Kidney epithelial cell (primary cell): ENCODE measurements around the gene HOXD9. TPM values are rescaled to one million over a fixed set of nuclear protein-coding genes. Genes with fewer than 3 reads are reported as not detected.

Experiments
- DNase-seq: peaks from one replicate; pipeline ENCODE4 v3.0.0-alpha.2; 2010; ENCODE audit warnings: low read depth
- H3K27me3 ChIP-seq: 2 replicates; pipeline ENCODE4 v1.6.0; 2011; ENCODE audit warnings: low read length; ENCODE audit not compliant: control insufficient read depth, insufficient read depth
- H3K36me3 ChIP-seq: 2 replicates; pipeline ENCODE4 v1.5.1; 2011; ENCODE audit warnings: low read length; ENCODE audit not compliant: control insufficient read depth, insufficient read depth
- H3K4me3 ChIP-seq: 2 replicates; pipeline ENCODE4 v1.5.1; 2011; ENCODE audit warnings: low read depth, mild to moderate bottlenecking, control low read depth, low read length
- total RNA-seq: library from RNA; depleted of rRNA; stranded (reverse); fragments of >200 nt; gene quantifications from 2 replicates; pipeline ENCODE4 v1.2.3, GENCODE V29; 2015
- TF ChIP-seq, protein P1 (sequence below): IDR thresholded peaks from 2 replicates; pipeline ENCODE4 v1.5.1; 2011; ENCODE audit warnings: mild to moderate bottlenecking, moderate library complexity, low read length, control low read depth, inconsistent platforms; ENCODE audit not compliant: insufficient read depth, poor library complexity, severe bottlenecking

The HOXD9 gene
- total RNA-seq, 1 donor from 2014 or later, result 12.2 TPM

DNA sequence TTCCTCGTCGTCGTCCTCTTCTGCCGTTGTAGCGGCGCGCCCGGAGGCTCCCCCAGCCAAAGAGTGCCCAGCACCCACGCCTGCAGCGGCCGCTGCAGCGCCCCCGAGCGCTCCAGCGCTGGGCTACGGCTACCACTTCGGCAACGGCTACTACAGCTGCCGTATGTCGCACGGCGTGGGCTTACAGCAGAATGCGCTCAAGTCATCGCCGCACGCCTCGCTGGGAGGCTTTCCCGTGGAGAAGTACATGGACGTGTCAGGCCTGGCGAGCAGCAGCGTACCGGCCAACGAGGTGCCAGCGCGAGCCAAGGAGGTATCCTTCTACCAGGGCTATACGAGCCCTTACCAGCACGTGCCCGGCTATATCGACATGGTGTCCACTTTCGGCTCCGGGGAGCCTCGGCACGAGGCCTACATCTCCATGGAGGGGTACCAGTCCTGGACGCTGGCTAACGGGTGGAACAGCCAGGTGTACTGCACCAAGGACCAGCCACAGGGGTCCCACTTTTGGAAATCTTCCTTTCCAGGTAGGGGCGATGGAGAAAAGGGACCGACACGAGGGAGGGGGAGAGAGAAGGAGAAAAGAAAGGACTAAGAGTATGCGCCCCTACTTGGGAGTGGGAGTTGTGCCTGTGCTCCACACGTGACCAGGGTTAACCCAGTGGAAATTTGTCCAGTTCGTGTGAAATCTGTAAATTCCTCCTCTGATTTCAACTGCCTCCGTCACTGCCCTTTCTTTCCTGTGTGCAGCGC lies 29.2 kb upstream of the HOXD9 start:
- Histone ChIP-seq H3K36me3 (no peaks in the 10 kb centered on the region), H3K4me3 (no peak overlapping the region), H3K27me3 (peaks cover 90% of the 10 kb centered on the region)
- DNase-seq, result no peak
- TF ChIP-seq, protein P1, sequence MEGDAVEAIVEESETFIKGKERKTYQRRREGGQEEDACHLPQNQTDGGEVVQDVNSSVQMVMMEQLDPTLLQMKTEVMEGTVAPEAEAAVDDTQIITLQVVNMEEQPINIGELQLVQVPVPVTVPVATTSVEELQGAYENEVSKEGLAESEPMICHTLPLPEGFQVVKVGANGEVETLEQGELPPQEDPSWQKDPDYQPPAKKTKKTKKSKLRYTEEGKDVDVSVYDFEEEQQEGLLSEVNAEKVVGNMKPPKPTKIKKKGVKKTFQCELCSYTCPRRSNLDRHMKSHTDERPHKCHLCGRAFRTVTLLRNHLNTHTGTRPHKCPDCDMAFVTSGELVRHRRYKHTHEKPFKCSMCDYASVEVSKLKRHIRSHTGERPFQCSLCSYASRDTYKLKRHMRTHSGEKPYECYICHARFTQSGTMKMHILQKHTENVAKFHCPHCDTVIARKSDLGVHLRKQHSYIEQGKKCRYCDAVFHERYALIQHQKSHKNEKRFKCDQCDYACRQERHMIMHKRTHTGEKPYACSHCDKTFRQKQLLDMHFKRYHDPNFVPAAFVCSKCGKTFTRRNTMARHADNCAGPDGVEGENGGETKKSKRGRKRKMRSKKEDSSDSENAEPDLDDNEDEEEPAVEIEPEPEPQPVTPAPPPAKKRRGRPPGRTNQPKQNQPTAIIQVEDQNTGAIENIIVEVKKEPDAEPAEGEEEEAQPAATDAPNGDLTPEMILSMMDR, result peak; percentile 9

- TF ChIP-seq, protein P1, result no peak
- H3K4me3 ChIP-seq, result no peak overlapping the region
- H3K36me3 ChIP-seq, result no peaks in the 10 kb centered on the region
Observed at GRCh38 chr2:176093898-176094249, 28.6 kb upstream of the HOXD9 start.

DNA sequence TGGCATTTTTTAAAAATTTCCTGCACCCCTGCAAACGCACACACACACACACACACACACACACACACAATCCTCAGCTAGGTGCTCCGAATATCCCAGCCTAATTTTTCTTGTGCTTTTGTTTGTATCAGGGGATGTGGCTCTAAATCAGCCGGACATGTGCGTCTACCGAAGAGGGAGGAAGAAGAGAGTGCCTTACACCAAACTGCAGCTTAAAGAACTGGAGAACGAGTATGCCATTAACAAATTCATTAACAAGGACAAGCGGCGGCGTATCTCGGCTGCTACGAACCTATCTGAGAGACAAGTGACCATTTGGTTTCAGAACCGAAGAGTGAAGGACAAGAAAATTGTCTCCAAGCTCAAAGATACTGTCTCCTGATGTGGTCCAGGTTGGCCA lies 28.2 kb upstream of the HOXD9 start:
- H3K4me3 ChIP-seq, result no peak overlapping the region
- peaks cover 90% of the 10 kb centered on the region for H3K27me3 ChIP-seq
- DNase-seq, result no peak
- TF ChIP-seq, protein P1, result no peak
- no peaks in the 10 kb centered on the region for H3K36me3 ChIP-seq

More at GRCh38 chr2:176093898-176094249, 28.6 kb upstream of the HOXD9 start:
- DNase-seq, result no peak
- peaks cover 90% of the 10 kb centered on the region for H3K27me3 ChIP-seq

- Histone ChIP-seq H3K27me3 (peaks cover 91% of the 10 kb centered on the region), H3K4me3 (no peak overlapping the region), H3K36me3 (no peaks in the 10 kb centered on the region)
- TF ChIP-seq, protein P1, result no peak
- DNase-seq, result no peak
Observed at GRCh38 chr2:176095421-176095820, 27.1 kb upstream of the HOXD9 start.

- H3K27me3 ChIP-seq, result peaks cover 91% of the 10 kb centered on the region
- no peak for DNase-seq
- H3K36me3 ChIP-seq, result no peaks in the 10 kb centered on the region
- TF ChIP-seq, protein P1, result no peak
- H3K4me3 ChIP-seq, result no peak overlapping the region
Observed at GRCh38 chr2:176096243-176096985, 26.1 kb upstream of the HOXD9 start.
